Measurements from ENCODE around the gene ARHGAP18.

DNA sequence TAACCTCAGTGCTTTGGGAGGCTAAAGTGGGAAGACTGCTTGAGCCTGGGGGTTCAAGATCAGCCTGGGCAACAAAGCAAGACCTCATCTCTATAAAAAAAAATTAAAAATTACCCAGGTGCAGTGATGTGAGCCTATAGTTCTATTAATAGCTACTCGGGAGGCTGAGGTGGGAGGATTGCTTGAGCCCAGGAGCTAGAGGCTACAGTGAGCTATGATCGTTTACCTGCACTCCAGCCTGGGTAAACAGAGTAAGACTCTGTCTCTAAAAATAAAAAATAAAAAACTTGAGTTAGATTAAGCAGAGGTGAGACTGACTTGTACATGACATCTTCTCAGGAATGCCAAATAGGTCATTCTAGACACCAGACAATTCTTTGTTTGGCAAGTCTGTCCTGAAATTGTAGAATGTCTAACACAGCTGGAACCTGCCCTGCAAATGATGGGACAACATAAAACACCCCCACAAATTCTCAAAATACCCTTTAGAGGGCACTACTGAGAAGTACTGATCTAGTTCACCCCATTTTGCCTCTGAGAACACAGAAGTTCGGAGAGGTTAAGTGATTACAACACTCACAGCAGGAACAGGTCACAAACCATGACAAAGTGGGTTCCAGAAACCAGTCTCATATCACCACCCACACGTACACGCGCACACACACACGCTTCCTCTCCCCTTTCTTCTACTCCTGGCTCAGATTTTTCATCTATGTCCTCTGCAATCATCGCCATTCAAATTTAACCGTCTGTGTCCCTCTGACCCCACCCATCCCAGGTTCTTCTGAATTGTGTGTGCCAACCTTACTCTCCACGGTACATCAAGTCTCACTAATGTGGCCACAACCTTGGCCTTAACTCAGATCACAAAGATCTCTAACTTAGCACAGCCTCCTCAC is 38.3 kb downstream of the ARHGAP18 start:
- TF ChIP-seq, protein P1, sequence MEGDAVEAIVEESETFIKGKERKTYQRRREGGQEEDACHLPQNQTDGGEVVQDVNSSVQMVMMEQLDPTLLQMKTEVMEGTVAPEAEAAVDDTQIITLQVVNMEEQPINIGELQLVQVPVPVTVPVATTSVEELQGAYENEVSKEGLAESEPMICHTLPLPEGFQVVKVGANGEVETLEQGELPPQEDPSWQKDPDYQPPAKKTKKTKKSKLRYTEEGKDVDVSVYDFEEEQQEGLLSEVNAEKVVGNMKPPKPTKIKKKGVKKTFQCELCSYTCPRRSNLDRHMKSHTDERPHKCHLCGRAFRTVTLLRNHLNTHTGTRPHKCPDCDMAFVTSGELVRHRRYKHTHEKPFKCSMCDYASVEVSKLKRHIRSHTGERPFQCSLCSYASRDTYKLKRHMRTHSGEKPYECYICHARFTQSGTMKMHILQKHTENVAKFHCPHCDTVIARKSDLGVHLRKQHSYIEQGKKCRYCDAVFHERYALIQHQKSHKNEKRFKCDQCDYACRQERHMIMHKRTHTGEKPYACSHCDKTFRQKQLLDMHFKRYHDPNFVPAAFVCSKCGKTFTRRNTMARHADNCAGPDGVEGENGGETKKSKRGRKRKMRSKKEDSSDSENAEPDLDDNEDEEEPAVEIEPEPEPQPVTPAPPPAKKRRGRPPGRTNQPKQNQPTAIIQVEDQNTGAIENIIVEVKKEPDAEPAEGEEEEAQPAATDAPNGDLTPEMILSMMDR (IDR thresholded peaks at IDR 0.05; ENCODE audit: low read depth, low read length, poor library complexity, severe bottlenecking): peak; percentile 47
- no peak for TF ChIP-seq EZH2phosphoT487 (IDR thresholded peaks at IDR 0.05; ENCODE audit: borderline replicate concordance, low read length)
